GM19324 (cell line): Measurements from ENCODE around the gene CPE.

Experiments used
- ATAC-seq: cut with Tn5 transposase; IDR thresholded peaks from one replicate; pipeline ENCODE4 v1.9.1; 2021; ENCODE audit warnings: mild to moderate bottlenecking, moderate library complexity; ENCODE audit not compliant: unreplicated experiment, low FRiP score

Gene CPE

DNA sequence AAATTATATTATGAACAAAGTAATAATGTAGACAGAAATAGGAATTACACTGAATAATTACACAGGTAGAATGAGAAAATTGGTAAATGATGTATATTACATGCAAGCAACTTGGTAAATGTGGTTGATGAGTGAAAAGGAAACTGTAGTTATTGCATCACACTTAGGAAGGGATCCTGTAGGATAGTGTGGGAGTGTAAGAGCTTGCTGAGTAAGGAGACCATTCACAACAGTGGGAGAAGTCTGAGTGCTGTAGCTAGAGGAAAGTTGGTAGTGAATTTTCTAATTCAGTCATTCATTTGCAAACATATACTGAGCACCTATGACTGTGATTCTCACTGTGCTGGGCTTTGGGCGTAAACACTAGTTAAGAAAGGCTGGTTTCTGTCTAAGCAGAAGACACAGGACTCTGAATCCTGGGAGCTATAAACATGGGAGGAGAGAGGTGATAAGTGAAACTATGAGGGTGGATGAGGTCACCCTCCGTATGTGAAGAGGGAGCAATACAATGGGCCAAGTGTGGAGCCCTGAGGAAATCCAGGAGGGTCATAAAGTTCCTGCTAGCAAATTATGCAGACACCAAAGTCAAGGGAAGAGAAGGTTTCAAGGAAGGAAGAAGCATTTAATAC lies 14.2 kb upstream of the CPE start:
- ATAC-seq: no peak

DNA sequence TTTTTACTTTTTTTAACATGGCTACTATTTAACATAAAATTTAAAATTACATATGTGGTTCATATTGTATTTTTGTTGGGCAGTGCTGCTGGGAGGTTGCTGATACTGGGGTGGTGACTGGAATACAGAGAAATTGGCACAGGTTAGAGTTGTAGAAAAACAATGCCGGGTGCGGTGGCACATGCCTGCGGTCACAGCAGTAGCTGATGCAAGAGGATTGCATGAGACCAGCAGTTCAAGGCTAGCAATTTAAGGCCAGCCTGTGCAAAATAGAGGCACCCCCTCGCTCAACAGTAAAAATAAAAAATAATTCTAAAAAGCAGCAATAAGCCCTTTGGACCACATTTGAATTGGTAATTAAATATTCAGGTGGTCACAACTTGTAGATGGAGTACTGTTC lies 11.8 kb upstream of the CPE start:
- ATAC-seq: no peak

DNA sequence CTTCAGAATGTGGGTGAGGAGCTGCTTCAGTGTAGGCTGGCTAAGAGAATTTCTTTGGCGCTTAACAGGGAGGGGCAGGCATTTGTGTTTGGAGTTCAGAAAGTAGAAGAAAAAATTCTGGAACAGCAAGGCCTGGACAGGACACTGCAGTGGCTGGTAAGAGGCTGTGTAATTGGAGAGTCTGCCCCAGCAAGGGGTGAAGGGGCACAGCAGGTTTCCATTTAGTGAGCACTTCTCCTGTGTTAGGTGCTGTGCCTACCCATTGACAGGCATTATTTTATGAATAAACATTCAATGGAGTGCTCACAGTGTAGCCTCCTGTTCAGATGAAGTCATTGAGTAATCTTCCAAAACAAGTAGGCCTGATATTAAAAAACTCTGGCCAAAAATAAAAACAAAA lies 10.7 kb upstream of the CPE start:
- no peak for ATAC-seq

DNA sequence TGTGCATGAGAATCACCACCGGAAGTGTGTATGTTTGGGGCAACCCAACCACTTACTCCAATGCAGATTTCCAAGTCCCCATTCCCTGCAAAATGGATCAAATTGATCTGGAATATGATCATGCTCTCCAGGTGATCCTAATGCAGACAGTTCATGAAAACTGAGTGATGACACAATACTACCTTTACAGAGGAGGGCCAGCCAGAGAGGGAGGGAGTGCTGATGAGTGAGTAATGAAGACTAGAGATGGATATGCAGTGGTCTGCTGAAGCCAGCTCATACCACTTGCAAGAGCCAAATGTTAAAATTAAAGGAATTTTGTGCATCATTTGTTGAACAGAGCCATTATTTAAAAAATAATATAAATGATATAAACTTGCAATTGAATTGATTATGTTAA lies 10.2 kb upstream of the CPE start:
- ATAC-seq: no peak

DNA sequence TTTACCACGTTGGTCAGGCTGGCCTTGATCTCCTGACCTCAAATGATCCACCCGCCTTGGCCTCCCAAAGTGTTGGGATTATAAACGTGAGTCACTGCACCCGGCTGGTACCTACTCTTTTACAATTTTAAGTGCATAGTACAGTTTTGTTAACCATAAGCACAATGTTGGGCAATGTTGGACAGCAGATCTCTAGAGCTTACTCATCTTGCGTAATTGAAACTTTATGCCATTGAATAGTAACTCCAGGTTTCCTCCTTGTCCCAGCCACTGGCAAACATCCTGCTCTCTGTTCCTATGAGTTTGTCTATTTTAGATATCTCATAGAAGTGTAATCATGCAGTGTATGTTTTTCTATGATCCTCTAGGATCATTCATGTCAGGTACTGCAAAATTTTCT lies 9.3 kb upstream of the CPE start:
- no peak for ATAC-seq

DNA sequence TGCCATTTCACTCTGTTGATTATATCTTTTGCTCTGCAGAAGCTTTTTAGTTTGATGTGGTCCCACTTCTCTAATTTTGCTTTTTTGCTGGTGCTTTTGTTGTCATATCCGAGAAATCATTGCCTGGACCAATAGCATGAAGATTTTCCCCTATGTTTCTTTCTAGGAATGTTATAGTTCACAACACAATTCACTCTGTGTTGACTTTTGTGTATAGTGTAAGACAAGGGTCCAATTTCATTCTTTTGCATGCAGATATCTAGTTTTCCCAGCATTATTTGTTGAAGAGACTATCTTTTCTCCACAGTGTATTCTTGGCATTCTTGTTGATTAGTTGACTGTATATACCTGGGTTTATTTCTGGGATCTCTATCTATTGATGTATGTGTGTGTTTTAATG lies 8.3 kb upstream of the CPE start:
- no peak for ATAC-seq

DNA sequence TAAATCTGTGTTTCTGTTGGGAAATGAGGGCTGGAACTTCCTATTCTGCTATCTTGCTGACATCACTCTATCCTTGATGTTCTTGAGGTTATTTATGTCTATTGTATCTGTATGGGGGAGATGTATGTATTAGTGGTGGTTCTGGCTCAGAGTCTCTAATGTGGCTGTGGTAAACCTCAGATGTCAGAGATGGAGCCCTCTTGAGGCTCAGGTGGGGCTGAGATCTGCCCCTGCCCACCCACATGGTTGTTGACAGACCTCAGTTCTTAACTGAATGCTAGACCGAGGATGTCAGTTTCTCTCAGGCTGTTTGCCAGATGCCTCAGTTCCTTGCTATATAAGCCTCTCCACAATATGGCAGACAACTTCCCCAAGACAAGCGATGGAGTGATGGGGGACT lies 3.3 kb upstream of the CPE start:
- ATAC-seq: no peak

DNA sequence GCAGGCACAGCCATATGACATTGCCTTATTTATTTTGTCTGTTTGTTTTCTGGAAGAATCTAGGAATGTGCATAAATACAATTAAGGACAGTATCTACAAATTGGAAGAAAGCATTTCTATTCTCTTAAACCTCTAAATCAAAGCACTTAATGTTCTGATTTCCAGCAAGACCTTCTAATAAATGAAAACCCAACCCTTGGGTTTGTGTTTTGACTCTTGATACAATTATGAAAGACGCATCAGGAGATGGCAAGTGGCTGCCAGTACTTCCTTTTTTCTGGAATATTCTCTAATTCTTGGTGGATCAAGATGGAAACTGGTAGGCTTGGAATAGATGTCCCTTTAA lies 437 bp upstream of the CPE start:
- ATAC-seq: no peak

DNA sequence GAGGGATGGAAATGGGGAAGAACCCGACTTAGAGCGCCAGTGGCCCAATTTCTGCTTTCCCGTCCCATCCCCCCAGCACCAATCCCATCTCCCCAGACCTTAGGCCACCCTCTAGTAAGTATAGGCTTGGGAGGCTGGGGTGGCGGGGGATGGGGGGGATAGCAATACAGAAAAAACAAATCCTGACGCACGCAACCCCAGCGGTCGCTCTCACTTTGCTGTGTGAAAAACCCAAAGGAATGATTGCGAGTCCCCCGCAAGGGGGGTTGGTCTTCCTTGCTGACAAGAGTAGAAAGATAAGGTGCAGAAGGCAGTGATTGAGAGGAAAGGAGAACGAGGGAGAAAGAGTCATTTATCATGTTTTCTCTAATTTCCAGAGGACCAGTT lies 863 bp downstream of the CPE start:
- ATAC-seq: no peak

DNA sequence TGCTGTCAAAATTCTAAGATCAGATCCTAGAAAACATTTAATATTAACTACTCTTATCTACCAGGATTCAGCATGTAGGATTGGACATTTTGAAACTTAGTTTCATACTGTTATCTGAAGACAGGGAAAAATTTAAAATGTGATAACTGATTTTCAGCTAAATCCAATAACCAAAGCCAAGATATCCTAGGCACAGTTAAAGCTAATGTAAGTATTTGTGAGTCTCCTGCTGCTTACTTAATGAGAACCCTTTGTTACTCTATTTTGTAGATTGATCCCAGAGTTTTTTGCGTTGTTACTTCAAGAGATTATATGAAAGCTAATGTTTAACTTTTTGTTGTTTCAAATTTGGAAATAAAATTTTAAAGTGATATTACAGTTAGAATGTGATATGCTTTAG lies 2.0 kb downstream of the CPE start:
- ATAC-seq: no peak

DNA sequence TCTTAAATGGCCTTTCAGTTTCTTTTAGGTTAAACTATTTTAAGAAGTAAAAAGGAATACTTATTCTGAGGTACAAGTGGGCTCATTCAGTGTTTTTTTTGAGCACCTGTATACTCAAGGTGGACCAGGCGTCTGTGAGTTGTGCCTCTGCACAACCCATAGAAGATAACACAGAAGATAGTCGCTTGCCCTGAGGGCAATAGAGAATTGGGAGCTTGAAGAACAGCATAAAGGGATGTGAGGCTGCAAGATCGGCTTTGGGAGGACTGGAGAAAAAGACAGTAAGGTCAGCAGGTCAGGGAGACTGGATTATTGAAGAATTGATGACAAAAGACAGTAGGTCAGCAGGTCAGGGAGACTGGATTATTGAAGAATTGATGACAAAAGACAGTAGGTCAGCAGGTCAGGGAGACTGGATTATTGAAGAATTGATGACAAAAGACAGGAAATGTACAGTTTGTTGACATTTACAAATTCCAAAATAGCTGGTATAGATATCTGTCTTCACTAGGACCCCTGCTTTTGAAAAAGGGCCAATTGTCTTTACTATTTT lies 3.1 kb downstream of the CPE start:
- no peak for ATAC-seq

DNA sequence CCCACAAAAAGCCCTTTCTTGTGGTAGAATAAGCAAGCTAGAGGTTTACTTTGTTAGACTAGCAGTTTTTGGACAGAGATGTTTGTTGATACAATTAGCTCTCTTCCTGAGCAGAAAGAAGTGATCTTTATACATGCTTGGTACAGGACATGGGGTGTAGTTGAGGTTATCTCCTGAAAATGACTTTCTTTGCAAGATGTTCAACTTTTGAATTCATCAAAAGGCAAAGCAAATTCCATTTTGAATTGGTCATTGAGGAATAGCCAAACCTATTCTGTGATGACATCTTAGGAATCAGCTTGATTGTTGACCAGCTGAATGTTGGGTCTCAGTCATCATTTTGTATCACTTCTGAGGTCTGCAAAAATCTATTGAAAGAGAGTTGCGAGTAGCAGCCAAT lies 3.8 kb downstream of the CPE start:
- ATAC-seq: no peak

DNA sequence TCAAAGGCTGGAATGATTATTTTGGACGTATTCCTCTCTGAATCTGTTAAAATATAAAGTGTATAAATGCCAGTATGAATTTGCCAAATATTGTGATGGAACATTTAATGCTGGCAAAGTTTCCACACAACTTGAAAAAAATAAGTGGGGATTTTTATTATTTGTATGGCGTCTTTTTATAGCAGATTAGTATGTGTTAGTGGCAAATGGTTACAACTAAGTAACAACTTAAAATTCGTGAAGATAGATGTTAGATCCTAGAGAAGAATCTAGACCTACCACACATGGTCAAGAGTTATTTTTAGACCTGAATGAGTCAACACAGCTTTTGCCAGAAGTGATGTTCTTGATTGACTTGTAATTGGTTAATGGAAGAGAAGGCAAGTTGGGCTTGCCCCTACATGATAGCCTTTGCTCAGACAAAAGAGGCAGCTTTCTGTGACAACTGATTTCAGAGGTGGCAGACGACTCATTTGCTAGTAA lies 4.8 kb downstream of the CPE start:
- ATAC-seq: no peak

DNA sequence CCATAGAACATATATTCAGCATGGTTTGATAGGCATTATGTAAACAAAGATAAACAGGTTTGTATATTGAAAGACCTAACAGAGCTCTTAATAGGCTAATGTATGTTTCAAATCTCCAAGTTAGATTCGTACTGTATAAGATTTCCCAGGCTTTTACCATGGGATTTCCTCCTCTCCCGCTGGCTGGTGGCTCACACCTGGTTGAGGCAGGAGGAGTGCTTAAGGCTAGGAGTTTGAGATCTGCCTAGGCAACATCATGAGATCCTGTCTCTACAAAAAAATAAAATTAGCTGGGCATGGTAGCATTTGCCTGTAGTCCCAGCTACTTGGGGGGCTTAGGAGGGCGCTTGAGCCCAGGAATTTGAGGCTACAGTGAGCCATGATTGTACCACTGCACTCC lies 5.4 kb downstream of the CPE start:
- no peak for ATAC-seq

DNA sequence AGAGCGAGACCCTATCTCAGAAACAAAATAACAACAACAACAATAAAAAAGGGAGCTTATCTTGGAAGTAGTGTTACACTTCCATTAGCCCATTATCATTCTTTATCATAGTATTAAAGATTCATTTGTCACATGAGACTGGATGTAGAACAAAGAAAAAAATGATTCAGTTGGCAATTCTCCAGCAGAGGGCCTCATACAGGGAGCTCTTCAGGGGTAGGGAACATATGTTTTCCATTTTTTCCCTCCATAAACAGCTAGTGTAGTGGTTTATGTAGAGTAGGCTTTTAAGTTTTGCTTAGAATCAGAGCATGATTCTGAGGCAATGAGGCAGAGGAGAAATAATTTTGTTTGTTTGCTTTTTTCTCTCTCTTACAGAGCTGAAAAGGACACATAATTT lies 5.8 kb downstream of the CPE start:
- no peak for ATAC-seq

DNA sequence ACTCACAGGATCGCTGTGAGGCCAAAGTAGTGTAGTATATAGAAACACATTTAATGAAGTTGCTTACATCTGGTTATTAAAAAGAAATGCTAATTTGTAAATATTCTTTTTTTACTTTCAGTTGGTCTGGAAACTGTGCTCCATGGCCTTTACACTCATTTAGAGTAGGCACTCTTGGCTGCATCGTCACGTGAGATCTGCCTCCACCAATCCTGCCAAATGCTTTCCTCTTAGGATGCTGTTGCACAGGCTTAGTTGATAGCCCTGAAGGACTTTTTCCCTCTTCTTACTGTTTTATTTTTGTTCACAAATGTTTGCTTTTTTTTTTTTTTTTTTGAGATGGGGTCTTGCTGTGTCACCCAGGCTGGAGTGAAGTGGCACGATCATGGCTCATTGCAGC lies 6.3 kb downstream of the CPE start:
- no peak for ATAC-seq

DNA sequence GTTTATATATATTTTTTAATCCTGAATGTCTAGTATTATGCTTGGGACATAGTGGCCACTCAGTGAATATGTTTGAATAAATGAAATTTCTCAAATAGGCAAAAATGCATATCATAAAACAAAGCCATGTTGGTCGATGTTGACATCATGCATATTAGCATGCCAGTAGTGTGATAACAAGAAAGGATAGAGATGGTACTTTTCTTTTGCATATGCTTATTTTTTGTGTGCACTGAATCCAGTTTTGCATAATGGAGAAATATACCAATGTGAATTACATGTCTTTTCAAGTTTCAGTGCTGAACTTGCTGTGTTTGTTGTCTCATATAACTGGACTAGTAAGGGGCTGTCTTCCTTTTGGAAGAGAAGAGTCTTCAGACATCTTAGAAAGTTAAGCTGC lies 7.5 kb downstream of the CPE start:
- ATAC-seq: no peak

DNA sequence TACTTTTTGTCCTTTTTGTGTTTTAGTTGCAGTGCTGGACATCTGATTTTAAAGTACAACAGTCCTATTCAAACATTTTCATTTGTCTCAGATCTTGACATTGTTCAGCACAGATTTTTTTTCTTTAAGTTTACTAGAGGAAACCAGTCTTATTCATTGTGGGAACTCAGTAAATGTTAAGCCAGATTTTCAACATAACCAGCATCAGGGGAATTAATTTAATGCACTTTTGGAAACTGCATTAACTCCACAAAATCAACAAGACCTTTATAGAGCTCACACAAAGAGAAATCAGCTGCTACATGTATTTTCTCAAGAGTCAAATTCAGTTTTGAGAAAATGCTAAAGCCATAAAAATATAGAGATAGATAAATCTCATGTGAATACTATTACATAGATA lies 9.9 kb downstream of the CPE start:
- ATAC-seq: no peak

DNA sequence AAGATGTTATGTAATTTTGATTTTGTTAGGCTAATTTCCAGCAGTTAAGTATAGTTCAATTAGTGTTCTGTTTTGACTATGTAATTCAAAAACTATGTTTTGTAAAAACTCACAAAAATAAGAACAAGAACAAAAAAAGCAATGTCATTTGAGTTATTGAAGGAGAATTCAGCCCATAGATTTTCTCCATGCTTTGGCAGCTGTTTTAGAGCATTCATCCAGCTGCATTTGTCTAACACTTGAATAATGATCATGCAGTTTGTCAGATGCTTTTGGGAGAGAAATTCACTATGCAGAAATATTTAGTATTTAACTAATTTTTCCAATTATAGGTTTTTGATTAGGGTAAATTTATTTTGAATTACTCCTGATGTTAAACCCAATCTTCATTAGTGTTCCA lies 14.2 kb downstream of the CPE start:
- no peak for ATAC-seq

DNA sequence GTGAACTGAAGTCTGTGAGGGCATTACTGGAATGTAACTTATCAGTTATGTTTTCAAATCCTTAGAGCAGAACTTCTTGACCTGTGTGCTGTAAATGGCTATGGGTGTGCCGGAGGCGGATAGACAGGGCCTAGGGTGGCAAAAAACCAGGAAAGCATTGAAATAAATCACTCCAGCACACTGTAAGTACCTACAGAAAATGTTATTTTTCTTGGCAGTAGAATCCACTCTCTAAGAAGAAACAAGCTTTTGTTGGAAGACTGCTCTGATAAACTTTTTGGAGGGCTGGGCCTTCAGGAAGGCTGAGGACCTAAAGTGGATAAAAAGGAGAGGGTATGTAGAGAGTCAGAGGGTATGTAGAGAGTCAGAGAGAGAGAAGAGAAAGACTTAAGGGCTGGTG lies 14.9 kb downstream of the CPE start:
- ATAC-seq: no peak

DNA sequence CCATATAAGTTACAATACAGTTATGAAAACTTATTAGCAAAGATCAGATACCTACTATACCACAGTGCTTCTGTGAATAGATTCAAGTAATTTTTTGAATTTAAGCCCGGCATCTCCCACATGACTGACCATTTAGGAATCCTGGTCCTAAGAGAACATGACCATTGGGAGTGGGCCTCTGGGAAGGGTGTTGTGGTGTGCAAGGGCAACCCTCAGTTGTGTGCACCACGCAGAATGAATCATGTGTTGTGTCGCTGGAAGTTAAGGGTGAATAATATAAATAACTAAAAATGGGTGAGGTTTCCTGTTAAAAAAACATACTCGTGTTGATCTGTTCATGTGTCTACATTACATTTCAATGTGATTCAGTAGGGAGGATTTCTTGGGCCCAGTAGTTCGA lies 15.5 kb downstream of the CPE start:
- no peak for ATAC-seq

DNA sequence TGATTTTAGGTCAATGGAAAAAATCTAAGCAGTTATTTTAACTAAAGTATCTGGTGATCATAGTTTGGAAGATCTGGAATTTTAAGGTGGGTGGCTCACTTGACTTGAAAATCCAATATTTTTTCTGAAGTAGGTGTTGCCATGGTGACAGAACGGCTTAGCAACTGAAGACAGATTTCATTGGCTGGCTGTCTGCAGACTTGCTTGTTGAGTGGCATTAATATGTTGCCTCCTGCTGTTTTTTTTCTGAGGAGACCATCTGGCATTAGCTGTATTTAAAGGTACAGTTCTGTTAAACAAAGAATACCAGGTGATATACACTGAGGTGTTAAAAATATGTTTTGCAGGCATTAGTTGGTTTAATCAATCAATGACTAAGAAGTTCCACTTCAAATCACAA lies 19.8 kb downstream of the CPE start:
- no peak for ATAC-seq

DNA sequence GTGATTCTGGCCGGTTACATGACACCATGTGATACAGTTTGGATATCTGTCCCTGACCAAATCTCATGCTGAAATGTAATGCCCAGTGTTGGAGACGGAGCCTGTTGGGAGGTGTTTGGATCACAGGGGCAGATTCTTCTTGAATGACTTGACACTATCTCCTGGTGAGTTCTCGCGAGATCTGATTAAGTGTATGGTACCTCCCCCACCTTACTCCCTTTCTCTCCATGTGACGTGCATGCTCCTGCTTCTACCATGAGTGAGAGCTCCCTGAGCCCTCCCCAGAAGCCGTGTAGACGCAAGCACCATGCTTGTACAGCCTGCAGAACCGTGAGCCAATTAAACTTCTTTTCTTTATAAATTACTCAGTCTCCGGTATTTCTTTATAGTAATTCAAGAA lies 23.6 kb downstream of the CPE start:
- no peak for ATAC-seq
